EL (cell line): ENCODE measurements around the gene MAPK12.

Experiments
- DNase-seq: peaks from one replicate; pipeline ENCODE4 v3.0.0-alpha.2; 2016

MAPK12 gene

DNA sequence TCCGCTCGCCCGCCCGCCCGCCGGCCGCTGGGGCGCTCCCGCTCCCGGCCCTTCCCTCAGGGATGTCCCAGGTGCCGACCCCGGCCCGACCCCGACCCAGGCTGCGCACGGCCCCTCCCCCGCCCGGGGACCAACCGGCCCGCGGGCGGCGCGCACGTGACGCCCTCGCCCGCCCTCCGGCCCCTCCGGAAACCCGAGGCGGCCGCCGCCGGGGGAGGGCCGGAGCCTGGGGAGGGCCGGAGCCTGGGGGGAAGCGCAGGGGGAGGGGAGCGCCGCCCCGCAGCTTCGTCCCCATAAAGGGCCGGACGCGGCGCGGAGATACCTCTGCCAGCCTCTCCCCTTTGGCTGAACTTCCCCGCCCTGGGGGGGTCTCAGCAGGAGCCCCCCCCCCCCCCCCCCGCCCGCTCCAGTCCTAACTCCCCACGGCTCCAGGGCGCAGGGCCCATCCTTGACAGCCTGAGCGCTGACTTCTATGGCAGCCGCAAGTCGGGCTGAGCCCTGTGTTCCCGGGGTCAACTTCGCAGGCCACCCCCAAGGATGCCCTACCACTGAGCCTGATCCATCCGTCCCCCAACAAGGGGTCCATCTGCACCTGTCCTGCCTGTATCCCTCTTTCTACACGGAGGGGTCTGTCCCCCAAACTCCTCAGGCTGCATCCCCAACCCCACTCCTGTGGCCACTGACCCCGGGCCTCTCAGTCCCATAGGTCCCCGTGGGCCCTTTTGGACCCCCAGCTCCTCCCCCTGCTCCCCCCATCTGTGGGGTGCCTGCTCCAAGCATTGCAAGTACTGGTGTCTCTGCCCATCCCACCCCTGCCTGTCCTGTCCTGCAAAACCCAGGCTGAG, at the start of gene MAPK12:
Gene MAPK12, minus strand, starts transcription at position 69 of the 845 bp plus-strand sequence. CDS start 174 bp downstream, outside the sequence.
- peak; percentile 56 for DNase-seq

- no peak for DNase-seq
Measured at GRCh38 chr22:50310949-50311444, 49.5 kb upstream of the MAPK12 start.

GRCh38 chr22:50310031-50310722, 48.7 kb upstream of the MAPK12 start:
- DNase-seq = no peak

GRCh38 chr22:50309601-50309991, 48.1 kb upstream of the MAPK12 start:
- no peak for DNase-seq

DNA sequence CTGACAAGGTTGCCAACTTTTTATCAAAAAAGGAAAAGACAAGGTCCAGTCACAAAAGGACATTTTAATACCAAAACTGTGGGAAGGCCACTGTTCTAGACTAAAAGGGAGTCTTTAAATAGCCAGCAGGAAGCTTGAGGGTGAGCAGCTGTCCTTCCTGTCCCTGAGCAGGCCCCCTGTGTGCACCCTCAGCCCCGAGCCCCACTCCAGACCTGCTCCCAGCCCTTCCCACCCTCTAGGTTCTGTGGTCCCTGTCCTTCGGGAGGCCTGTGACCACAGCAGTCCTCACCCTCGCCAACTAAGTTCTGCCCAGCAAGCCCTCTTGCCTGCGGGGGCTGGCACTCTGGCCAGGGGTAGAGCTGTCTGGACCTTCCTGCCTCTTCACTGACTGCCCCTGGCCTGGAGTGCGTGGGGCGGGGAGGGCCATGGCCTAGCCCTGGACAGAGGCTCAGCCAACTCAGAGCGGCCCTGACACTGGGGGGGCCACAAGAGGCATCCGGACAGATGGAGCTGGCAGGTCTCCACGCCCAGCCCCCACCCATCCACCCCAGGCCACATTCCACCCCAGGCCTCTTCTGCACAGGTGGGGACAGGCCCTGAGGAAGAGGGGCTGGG, 47.6 kb upstream of the MAPK12 start:
- no peak for DNase-seq

GRCh38 chr22:50308597-50308935, 47.1 kb upstream of the MAPK12 start:
- peak; percentile 68 for DNase-seq

- no peak for DNase-seq
Measured at GRCh38 chr22:50307890-50308596, 46.6 kb upstream of the MAPK12 start.

GRCh38 chr22:50306753-50307749, 45.6 kb upstream of the MAPK12 start, which contains the start of gene PLXNB2:
TSS of gene PLXNB2 (minus strand) at chr22:50307646. CDS start at chr22:50290584, 17,062 bp downstream.
- DNase-seq = peak; percentile 80

- peak; percentile 98 for DNase-seq
Measured at GRCh38 chr22:50305923-50306566, 44.6 kb upstream of the MAPK12 start.

GRCh38 chr22:50305393-50305922, 44.0 kb upstream of the MAPK12 start:
- DNase-seq = no peak

DNA sequence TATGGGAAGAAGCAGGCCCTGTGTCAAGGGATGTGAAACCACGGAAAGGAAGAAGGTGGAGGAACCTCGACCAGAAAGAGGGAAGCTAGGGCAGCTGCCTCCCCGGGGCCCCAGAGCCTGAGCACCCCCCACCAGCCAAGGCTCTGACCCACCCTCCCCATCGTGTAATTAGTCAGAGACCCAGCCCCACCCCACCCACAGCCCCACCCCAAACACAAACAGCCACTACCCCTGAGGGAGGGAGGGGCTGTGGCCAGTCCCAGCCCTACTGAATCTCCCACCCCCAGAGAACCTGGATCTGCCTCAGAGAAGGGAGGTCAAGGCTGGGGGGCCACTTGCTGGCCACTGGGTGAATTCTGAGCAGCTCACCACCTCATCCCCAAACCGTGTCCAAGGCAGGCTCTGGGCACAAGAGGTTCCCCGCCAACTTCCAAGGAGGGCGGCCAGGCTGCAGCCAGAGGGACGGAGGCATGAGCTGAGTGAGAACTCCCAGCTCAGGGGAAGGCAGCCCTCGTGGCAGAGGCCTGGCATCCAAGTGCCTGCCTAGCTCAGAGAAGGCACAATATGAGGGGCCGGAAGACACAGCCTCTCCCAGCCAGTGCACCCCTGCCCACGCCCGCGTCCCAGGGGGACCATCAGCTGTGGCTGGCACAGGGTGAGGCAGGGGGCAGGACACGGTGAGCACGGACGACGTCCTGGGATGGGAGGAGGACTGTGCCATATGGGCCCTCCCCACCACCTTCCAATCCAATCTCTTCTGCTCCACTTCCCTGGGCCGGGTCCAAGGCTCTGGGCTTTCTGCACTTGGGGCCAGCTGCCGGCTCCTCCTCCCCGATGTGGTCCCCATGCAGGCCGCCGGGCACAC, 43.3 kb upstream of the MAPK12 start:
- peak; percentile 42 for DNase-seq

DNA sequence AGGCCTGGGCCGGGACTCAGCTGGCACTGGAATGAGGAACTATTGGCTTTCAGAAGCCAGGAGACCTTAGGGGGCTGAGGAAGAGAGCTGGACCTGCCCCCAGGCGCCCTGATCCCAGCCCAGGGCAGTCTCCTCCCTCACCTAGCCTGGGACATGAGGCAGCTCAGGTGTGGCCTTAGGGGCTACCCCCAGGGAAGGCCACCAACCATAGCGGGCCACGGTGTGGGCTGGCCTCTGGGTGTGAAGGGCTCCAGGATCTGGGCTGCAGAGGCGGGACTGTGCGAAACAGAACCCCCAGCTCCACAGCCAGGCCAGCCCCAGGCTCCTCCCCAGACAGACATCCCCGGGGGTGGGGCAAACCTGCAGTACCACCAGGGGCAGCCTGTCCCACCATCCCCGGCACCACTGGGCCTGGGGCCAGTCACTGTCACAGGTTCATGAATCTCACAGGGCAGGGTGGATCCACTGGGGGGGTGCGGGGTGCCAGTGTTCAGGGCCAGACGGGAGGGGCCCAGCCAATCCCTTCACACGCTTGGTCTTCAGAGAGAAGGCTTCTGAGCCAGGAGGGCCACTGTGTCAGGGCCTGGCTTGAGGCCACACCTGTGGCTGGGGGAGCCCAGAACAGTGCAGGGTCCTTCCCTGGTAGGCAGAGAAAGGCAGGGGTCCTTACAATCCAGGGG, 42.5 kb upstream of the MAPK12 start:
- DNase-seq = no peak

GRCh38 chr22:50303515-50303847, 42.0 kb upstream of the MAPK12 start:
- DNase-seq = no peak

- DNase-seq = no peak
Measured at GRCh38 chr22:50302564-50302963, 41.1 kb upstream of the MAPK12 start.

DNA sequence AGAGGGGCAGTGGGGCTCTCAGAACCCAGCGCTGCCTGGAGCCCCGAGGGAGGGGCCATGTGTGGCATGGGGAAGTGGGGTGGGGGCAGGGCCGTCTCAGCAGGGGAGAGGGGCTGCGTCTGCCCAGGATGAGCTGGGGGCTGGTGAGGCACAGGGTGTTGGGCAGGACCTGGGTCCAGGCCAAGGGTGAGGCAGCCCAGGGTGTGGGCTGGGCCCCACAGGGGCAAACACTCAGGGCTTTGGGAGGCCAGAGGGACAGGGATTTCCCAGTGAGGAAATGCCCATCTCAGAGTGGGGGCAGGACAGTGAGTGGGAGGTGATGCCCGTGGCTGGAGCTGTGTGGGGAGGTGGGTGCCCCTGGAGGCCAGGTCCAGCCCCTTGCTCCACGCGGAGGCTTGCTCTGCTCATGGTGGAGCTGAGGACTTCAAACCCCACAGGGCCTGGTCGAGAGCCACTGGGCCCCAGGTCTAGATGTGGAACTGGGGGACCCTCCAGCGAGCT, 40.6 kb upstream of the MAPK12 start:
- DNase-seq = peak; percentile 44

- no peak for DNase-seq
Measured at GRCh38 chr22:50301581-50301991, 40.1 kb upstream of the MAPK12 start.

DNA sequence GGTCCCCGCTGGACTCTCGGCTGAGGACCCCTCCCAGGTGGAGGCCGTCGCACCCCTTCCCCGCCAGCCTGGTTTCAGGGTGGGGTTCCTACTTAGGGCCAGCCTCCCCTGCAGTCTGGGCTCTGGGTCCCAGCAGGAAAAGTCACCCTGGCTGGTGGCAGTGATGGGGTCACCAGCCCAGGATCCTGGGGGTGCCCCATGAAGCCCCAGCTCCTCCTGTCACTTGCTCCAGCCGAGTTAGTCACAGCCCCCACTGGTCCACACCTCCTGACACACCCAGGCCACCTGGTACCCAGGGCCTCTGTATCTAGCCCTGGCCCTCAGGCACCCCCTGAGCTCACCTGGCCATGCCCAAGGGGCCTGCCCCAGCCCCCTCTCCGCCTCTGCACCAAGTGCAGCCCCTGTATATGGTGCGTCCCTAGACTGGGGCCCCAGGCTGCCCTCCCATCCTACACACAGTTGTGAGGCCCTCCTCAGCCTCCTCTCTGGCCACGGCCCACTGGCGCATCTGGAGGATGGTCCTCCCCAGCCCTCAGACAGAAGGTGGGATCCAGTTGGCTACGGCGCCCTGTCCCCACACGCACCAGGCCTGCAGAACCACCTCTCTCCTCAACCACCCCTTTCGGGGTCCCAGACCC, 39.3 kb upstream of the MAPK12 start:
- no peak for DNase-seq

DNA sequence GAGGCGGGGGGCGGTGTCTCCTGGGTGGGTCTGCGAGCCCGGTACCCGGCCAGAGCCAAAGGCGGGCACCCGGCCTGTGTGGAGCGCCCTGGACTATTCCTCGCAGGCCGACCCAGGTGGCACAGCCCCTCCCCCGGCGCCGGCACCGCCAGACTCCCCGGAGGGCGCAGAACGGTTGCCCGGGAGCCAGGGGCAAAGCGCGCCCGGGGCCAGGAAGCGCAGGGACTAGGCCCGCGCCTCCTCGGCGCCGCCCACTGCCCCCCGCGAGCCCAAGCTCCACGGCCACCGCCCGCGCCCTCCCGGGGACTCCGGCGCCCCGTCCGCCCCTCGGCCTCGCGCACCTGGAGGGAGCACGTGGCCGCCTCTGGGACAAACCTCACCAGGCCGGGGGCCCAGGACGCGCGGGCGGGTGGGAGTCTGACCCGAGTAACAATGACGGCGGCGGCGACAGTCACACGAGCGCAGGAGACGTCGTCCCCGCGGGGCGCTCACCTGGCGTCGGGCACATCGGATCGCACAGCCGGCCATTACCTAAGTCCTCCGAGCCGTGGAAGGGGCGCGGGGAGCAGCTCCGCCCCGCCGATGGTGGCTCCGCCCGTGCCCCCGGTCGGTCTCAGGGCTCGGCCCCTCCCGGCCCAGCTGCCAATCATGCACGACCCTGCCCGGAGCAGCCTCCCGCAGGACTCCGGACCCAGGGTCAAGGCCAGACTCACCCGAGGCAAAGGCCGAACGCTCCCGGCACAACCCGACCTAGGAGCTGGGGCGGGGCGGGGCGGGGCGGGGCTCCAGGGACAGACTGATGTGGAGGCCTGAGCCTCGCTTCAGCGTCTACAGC, 38.5 kb upstream of the MAPK12 start:
- no peak for DNase-seq
